Activated CD4-positive, CD25-positive, alpha-beta regulatory T cell (primary cell): ENCODE results near the gene TRMT2A.

Source experiments
- DNase-seq, 4 experiments: peaks; one replicate each; lab custom pipeline; 2025; lab: John Stamatoyannopoulos, UW

The TRMT2A gene

DNA sequence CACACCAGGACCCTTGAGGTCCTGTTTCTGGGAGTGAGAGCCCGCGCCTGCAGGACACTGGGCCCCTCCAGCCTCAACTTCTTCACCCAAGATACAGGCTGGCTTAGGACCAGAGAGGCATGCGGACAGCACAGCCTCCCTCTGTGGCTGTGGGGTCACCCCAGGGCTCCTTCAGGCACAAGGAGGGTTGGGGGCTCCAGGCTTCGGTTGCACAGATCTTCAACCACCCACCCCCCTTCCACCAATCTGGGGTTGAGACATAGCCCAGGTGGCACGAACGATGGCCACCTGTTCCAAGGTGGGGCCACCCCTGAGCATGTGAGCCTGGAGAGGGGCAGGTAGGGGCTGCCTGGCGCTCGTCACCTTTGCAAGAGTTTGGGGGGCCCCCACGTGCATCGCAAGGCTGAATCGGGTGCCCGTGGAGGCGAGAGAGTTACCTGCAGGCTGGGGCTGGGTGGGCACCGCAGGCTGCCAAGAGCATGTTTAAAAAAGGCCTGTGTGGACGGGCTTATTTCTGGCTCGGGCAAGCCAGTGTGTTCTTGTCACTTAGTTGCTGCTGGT, 15.7 kb upstream of the TRMT2A start:
- DNase-seq: no peak

DNA sequence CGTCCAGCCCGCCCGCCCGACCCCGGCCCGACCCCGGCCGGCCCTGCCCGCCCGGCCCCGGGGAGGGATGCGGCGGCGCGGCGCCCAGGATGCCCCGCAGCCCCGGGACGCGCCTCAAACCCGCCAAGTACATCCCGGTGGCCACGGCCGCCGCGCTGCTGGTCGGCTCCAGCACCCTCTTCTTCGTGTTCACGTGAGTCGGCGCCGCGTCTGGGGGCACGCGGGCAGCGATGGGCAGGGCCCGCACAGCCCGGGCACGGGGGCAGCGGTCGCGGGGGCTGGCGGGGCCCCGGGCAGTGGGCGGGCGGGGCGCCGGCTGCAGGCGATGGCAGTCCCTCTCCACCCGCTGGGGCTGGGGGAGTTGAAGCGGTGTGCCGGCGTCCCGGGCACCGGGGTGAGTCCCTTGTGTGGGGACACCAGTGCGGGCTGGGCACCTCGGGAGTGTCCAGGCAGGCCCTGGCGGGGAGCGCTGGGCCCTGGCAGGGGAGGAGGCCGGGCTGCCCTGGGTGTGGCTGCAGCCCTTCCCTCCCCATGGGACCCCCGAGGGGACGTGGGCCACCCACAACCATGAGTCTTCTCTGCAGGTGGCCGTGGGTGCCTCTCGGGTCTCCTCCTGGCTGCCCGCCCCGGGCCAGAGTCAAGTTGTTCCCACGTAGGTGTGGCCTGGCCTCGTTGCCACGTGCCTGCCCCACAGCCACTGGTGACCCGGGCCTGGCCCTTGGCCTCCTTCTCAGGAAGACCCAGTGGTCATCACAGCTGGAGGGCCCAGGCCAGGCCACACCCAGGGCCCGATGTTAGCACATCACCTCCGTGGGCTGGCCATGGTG, 15.0 kb upstream of the TRMT2A start:
- no peak for DNase-seq

DNA sequence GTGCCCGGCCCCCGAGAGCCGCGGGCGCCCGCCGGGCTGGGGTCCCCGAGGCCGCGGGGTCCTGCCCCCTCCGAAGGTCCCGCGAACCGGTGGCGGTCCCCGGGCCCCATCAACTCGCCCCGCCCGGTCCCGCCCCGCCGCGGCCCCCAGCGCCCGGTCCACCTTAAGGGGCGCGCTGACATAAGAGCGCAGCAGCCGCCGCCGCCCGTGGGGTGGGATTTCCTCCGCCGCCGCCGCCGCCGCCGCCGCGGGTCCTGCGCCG, 14.5 kb upstream of the TRMT2A start, which contains the start of gene ZDHHC8:
Gene ZDHHC8, plus strand, starts transcription at position 208 of the 262 bp plus-strand sequence. CDS start 144 bp downstream, outside the sequence.
- peak in 2 of 4 experiments; percentile 29 to 30 for DNase-seq

DNA sequence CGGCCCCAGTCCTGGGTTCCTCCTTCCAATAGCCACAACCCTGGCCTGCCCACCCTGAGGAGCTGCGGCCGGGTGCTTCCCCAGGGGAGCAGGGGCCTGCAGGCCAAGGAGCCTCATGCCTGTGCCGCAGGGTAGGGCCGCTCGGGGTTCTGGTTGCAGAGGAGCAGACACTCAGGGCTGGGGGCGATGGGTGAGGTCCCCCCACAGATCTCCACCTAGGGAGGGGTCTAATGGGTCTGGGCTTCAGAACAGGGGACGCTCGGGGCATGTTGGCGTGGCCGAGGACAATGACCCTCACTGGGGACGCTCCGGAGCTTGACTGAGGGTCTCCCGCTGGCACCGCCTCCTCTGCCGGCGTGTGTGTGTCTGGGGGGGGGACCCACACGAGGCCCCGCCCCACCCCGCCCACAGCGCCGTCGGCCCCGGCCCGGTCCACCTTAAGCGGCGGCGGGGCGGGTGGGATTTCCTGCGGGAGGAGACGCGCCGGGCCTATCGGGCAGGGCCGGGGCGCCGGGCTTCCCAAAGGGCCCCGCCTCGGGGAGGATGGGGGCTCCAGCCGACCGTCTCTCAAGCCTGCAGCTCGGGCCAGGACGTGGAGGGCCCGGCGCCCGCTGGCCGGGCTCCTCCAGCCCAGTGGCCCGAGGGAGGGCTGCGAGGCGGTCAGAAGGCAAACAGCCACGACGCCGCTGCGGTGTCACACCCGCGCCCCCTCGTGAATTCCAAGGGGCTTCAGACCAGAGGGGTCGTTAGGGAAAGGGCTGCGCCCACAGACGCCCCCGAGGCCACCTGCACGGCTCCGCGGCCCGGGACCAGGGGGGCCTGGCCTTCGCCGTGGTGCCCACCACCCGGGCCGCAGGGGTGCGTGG, 13.9 kb upstream of the TRMT2A start:
- DNase-seq: peak; percentile 53 to 70 (median 68)

DNA sequence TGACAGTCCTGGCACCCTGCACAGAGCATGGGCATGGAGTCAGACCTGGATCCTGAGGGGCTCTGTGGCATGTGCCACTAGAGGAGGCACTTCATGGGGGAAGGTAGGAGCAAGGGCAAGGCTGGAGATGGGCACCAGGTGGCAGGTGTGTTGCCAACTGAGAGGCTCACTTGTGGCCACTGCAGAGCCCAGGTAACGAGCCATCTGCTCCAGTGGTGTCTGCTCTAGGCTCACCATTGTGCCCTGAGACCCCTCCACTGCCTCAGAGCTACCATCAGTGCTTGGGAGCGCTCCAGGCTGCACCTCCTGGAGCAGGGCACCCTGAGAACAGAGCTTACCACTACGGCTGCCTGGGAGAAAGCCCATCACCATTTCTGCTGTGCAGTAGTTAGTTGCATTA, 13.3 kb upstream of the TRMT2A start:
- DNase-seq: no peak

DNA sequence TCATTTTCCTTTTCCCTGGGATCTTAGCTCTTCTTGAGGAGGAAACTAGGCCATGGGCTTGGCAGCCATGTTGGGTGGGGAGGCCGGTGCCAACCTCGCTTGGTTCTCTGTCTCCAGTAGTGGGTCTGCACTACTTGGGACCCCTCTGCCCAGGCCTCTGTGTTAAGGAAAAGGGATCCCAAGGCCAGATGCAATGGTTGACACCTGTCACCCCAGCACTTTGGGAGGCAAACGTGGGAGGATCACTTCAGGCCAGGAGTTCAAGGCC, 12.7 kb upstream of the TRMT2A start:
- DNase-seq: no peak

DNA sequence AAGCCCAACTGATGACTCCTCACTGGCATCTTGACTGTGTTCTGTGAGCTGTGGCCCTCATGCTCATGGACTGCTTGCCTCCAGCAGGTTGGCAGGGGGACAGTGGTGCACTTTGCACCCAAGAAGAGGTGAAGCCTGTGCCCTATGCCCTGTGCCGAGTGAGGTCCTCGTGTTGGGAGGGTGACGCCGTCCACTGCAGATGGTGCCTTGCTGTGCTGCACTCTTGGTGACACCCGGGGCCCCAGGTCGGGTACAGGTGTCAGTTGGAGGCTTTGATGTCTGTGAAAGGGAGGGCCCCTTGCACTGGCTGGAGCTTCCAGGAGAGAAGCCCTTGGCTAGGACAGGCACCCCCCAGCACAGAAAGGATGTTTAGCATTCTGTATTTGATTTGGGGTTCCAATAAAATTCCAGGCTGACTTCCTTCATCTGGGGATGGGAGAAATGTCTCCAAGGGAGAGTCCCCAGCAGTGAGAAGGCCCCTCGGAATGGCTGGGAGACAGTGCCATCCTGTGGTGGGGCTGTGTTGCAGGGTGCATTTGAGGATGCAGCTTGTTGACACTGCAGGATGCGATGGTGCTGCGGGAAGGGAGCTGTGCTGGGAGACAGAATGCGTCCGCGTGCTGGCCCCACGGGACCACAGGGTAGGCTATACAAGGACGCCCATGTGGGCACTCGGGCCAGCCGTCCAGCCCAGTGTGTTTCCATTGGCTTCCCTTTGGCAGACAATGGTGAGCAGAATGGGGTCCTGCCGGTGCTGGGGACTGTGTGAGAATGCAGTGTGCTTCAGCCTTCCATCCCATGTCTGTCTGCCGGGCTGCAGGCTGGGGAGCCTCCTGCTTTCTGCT, 12.1 kb upstream of the TRMT2A start:
- DNase-seq: no peak

DNA sequence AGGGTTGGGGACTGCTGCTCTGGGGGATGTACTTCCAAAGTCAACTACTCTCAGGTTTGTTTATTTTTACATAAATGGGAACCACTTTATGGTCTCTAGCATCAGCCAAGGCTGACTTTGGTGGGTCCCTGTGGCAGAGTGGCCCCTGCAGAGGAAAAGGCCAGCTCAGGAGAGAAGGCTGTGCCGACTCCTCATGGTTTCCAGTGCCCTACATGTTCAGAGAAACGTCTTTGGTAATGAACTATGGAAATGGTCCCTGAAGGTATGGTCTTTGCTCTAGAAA, 11.5 kb upstream of the TRMT2A start:
- DNase-seq: no peak

DNA sequence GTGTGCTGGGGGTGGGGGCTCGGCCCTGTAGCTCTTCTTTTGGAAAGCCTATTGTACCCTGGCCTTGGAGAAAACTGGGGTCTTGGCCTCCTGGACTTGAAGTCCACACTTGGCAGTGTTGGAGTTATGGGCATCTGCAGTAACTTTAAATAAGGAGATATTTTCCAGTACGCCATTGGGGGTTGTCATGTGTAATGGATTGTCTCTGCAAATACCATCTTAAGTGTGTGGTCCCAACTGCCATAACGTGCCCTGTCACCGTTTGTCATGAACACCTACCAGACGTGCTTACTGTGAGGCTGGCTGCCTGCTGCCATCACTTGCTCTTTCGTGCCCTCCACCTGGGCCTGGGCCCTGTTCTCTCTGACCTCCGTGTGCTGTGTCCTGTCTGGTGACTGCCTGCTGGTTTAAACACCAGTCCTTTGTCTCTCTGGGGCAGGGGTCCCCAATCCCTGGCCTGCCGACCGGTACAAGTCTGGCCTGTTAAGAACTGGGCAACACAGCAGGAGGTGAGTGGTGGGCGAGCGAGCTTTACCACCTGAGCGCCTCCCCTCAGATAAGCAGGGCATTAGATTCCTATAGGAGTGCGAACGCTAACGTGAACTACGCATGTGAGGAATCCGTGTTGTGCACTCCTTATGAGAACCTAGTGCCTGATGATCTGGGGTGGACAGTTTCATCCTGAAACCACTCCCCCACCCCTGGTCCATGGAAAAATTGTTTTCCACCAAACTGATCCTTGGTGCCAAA, 11.0 kb upstream of the TRMT2A start:
- DNase-seq: no peak

DNA sequence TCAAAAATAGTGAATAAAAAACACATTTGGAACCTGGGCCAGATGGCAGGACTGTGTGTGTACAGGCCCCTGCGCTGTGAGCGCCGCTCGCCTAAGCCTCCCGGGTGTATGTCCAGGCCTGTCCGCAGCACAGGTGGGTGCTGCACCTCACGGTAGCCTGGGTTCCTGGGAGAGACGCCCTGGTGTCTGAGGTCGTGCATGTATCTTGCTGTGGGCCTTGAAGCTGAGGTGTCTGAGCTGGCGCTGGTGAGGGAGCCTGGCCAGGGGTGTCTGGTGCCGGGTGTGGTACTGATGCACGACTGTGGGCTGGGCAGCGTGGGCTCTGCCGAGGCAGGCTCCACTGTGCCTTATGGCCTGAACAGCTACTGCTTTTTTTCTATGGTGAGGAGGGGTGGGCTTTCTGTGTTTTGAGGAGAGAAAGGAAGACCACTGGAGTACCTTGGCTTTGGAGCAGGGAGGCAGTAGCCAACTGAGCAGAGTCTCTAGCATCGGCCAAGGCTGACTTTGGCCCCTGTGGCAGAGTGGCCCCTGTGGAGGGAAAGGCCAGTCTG, 10.4 kb upstream of the TRMT2A start:
- no peak for DNase-seq

DNA sequence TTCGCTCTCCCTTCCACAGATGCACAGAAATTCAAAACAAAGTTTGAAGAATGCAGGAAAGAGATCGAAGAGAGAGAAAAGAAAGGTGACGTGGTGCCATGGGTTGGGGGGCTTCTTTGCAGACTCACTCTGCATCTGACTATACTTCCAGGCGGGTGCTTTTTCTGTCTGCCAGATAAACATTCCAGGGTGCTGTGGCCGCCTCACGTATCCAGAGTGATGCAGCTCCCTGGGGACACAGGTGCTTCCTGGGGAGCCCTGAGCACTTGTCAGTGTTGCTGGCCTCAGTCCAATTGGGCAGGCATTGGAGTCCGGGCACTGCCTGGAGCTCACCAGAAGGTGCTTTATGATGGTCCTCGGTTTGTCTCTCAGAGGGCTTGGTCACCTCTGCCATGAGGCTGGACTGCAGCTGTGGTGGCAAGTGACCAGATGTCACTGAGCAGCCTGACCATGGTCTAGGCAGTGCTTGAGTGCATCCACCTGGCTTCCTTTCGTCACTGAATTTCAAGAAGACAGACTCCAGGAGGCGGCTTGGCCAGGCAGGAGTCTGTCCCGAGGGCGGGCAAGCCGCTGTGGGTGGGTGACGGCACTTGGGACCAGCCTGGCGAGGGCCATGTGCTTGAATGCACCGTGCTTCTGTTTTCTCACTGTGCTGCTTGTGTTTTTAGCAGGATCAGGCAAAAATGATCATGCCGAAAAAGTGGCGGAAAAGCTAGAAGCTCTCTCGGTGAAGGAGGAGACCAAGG, 9.4 kb upstream of the TRMT2A start:
- DNase-seq: no peak

DNA sequence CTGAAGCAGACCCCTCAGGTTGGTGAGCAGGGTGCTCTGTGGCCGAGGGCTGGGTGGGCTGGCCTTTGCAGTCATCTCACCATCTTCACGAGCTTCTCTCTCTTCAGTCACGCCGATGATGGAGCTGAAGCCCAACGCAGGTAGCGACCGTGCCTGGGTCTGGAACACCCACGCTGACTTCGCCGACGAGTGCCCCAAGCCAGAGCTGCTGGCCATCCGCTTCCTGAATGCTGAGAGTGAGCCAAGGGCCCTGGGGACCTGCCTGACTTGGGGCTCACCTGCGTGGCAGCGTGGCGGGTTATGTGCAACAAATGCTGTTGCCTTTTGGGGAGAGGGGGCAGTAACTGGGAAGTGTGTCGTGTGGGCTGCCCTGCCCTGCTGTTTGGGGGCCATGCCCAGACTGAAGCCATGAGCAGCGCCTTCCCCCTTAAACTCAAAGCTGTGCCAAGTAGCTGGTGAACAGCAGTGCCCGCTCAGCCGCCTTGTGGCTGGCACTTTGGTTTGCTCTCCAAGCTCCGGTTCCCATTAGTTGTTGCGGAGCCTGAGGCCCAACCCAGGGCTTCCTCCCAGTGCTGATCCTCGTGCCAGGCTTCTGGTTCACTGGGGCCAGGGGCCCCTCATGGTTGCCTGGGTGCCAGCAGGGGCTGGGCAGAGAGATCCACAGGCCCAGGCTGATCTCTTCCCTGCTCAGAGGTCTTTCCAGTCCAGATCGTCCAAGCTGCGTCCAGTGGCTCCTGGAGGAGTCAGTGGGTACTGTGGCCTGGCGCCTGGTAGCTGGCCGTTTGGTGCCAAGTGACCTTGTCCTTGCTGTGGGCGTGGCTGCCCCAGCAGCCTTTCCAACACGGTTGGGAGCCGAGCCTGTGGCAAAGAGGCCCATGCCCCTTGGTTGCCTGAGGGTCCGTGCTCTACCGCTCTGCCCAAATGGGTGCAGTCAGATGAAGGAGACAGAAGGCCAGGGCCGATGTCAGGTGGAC, 8.5 kb upstream of the TRMT2A start:
- no peak for DNase-seq

DNA sequence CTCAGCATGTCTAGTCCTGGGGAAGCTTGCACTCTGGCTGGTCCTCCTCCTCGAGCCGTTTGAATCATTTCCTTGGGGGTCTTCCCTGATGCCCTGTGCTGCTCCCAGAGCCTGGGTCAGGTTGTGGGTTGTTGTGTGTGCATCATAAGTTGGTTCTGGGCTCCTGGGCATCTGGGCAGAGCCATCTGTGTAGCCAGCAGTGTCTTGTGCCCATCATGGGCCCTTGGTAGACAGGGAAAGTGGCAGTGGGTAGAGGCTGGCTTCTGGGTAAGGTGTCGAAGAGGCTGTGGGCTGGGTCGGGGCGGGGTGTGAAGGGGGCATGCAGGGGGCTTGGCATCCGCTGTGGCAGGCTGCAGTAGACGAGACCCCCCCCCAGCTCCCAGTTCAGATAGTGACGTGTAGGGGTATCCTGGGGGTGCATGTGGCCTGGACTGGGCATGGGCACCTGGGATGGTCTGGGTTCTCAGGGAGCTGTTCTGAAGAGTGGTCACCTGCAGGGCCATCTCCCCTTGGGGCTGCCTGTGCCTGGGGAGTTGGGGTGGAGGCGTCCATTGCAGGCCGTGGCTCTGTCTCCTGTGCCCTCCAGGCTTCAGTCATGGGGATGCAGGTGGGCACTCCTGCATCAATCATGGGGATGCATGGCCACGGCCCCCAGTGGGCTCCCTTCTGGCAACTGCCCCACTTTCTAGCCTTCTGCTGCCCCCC, 7.2 kb upstream of the TRMT2A start:
- DNase-seq: no peak

DNA sequence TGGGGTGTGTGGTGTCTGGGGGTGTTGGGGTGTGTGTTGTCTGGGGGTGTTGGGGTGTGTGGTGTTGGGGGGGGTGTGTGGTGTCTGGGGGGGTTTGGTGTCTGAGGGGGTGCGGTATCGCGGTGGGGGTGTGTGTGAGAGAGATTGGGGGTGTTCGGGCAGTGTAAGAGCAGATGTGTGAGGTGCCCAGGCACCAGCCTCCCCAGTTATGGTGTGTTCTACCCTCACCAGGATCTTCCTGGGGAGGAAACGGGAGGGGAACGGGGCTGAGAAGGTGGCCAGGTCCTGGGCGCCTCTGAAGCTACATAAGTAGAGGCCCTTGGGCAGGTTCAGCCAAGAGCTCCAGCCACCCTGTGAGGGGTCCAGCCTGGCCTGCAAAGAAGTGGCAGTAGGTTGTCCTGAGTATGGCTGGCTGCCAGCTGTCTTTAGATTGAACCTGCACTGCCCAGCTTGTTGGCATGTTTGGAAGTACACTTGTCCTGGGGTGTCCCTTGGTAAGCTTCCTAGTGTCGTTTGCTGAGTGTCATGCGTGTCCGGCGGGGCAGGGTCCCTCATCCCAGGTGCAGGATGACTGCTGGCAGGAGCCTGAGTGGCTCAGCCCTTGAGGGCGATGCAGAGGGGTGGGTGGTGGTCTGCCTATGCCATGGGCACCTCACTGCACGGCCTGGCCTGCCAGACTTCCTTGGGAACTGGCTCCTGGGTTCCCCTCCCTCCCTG, 6.5 kb upstream of the TRMT2A start:
- DNase-seq: no peak

DNA sequence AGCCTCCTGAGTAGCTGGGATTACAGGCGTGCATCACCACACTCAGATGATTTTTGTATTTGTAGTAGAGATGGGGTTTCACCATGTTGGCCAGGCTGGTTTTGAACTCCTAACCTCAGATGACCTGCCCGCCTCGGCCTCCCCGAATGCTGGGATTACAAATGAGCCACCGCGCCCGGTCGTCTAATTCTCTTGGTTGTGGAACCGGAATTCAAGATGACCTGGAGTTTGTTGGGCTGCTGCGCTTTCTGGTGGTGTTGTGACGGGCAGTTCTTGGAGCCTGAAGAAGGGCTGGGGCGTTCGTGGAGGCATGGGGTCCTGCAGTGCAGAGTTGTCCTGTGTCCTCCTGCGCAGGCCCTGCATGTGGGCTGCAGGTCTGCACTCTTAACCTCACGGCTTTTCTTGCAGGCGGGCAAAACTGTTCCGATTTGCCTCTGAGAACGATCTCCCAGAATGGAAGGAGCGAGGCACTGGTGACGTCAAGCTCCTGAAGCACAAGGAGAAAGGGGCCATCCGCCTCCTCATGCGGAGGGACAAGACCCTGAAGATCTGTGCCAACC, 4.9 kb upstream of the TRMT2A start:
- DNase-seq: no peak

DNA sequence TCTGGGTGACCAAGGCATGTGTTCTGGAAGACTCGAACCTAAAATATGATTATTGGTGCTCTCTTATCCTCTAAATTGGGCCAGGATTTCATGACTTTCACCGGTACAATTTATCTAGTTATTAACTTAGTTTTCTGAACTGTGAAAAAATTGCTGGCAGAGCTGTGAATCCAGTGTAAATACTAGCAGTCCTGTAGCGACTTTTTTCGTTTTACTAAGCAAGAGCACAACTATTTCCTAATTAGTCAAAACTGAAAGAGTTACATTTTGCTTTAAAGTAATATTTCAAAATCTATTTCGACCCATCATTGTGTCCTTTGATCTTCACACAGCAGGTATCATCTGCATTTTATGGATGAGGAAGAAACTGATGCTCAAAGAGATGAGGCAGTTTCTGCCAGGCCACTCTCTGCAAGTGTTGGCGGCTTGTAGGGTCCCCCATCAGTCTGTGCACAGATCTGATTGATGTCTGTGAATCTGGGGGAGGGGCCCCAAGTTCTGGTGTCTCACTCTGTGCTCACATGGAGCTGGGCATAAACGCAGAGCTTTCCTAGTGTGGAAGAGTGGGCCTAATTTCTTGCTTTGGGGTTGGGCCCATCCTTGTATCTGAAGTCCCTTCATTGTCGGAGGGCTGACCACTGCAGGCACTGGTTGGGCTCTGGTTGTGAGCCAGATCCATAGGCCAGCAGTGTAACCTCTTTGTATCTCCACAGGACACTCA, 1.4 kb upstream of the TRMT2A start:
- no peak for DNase-seq

DNA sequence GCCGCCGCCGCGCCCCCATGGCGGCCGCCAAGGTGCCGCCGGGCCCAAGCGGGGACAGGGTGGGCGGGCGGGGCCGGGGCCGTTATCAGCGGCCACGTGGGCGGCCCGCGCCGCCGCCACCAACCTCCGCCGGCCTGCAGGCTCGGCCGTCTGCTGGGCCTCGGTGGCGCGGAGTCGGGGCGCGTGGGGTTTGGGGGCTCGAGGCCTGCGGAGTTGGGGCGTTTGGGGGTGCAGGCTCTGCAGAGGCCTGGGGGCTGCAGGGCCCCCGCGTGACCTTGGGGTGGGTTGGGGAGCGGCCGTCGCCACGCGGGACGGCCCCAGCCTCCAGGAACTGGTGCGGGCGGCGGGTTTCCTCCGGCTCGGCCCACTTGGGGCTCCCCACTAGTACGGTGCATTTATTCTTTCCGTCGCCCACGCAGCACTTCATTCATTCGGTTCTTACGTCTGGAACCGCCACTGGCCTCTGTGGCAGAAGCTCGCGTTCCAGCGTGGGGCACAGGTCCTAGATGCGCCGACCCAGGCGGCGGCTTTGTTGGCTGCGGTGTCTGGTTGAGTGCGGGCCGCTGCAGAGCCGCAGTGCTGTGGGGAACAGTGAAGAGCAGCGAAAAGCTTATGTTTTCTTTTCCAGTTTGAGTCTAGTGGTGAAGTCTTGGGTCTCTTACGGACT, 740 bp upstream of the TRMT2A start:
- DNase-seq: peak in 3 of 4 experiments; percentile 29 to 43 (median 35)
